Gastroesophageal sphincter (tissue), 4 donors: ENCODE data around the gene EXOC6B. TPM values are rescaled to one million over a fixed set of nuclear protein-coding genes. Genes with fewer than 3 reads are reported as not detected.

ENCODE experiments used
- ATAC-seq: fragments of 150-250 bp; one replicate; pipeline ENCODE4 v1.9.1; 2016; ENCODE audit warnings: mild to moderate bottlenecking, moderate library complexity
- H3K27ac ChIP-seq, 4 donors: fragments of 200-600 bp; sonication (generic) in 3 of 4; 1 replicate in 3 of 4; 2 replicates in 1 of 4; pipeline ENCODE4 v1.5.1; 2016 to 2019
- H3K27me3 ChIP-seq: fragments of 200-600 bp; sonication (generic); one replicate; pipeline ENCODE4 v1.5.1; 2019
- H3K36me3 ChIP-seq, 2 donors: fragments of 200-600 bp; sonication (generic); one replicate each; pipeline ENCODE4 v1.5.1; 2019; ENCODE audit warnings: control low read depth in 1 of 2
- H3K4me1 ChIP-seq, 3 donors: fragments of 200-600 bp; sonication (generic); 1 replicate in 2 of 3; 2 replicates in 1 of 3; pipeline ENCODE4 v1.5.1; 2016 to 2019; ENCODE audit warnings: control low read depth in 2 of 3
- H3K4me3 ChIP-seq, 2 donors: fragments of 200-600 bp; sonication (generic); one replicate each; pipeline ENCODE4 v1.5.1; 2019; ENCODE audit warnings: mild to moderate bottlenecking in 1 of 2, moderate library complexity in 1 of 2
- H3K9me3 ChIP-seq, 3 donors: fragments of 200-600 bp; sonication (generic); one replicate each; pipeline ENCODE4 v1.5.1; 2017 to 2019; ENCODE audit warnings: control low read depth in 2 of 3
- CTCF ChIP-seq, 4 experiments: fragments of 200-600 bp in 2 of 4; fragments of 450-650 bp in 2 of 4; sonication (generic) in 1 of 4; IDR thresholded peaks; one replicate each; pipeline ENCODE4 v1.5.1; 2017 to 2019; ENCODE audit warnings: antibody characterized with exemption in 4 of 4, mild to moderate bottlenecking in 2 of 4, moderate library complexity in 2 of 4
- EP300 ChIP-seq: sonication (generic); formaldehyde crosslinking; IDR thresholded peaks from one replicate; pipeline ENCODE4 v1.6.1; 2017; ENCODE audit warnings: antibody characterized with exemption, mild to moderate bottlenecking
- POLR2A ChIP-seq, 2 donors: fragments of 450-650 bp; IDR thresholded peaks; one replicate each; pipeline ENCODE4 v1.6.1; 2017; ENCODE audit warnings: antibody characterized with exemption in 2 of 2, mild to moderate bottlenecking in 2 of 2, moderate library complexity in 1 of 2
- POLR2AphosphoS5 ChIP-seq: sonication (generic); formaldehyde crosslinking; IDR thresholded peaks from one replicate; pipeline ENCODE4 v1.6.1; 2017; ENCODE audit warnings: antibody characterized with exemption
- WGBS, 2 donors: methylation state at CpG; one replicate each; pipeline ENCODE4 v1.1.5; 2018; ENCODE audit warnings: low coverage in 1 of 2; 5-methylcytosine and 5-hydroxymethylcytosine counted together
- total RNA-seq, 4 donors: library from RNA; depleted of rRNA; stranded (reverse); fragments of >200 nt; gene quantifications; one replicate each; pipeline ENCODE4 v1.1.0, GENCODE V29; 2016

The EXOC6B gene
- total RNA-seq, 4 donors from 2014 or later: 35.3 to 47.2 (median 41.2) TPM

GRCh38 chr2:72708236-72708635, 117.6 kb downstream of the EXOC6B start:
- H3K27ac ChIP-seq: no peak overlapping the region
- H3K27me3 ChIP-seq: no peaks in the 10 kb centered on the region
- no peak overlapping the region for H3K4me3 ChIP-seq
- 79 to 100% methylated on average over 1 of the region's 1 CpG for WGBS, 2 donors
- H3K4me1 ChIP-seq: peaks cover 0 to 7% (median 0%) of the 10 kb centered on the region in 3 donors
- ATAC-seq: no peak
- no peak for TF ChIP-seq POLR2AphosphoS5
- TF ChIP-seq EP300: no peak
- TF ChIP-seq POLR2A (IDR thresholded peaks at IDR 0.05): no peak
- TF ChIP-seq CTCF (IDR thresholded peaks at IDR 0.05): no peak
- H3K9me3 ChIP-seq: no peaks in the 10 kb centered on the region
- H3K36me3 ChIP-seq: peaks cover 0 to 6% of the 10 kb centered on the region in 2 donors

- no peak for ATAC-seq
- no peak for TF ChIP-seq POLR2A (IDR thresholded peaks at IDR 0.05)
- TF ChIP-seq EP300: no peak
- TF ChIP-seq POLR2AphosphoS5: no peak
- no peak for TF ChIP-seq CTCF (IDR thresholded peaks at IDR 0.05)
- Histone ChIP-seq H3K9me3 (no peaks in the 10 kb centered on the region), H3K27ac (no peak overlapping the region), H3K36me3 (no peaks in the 10 kb centered on the region), H3K27me3 (no peaks in the 10 kb centered on the region), H3K4me3 (no peak overlapping the region), H3K4me1 (peaks cover 8 to 22% (median 12%) of the 10 kb centered on the region in 3 donors)
- 92 to 93% methylated on average over 3 of the region's 3 CpGs for WGBS, 2 donors
Observed at GRCh38 chr2:72698300-72698699, 127.5 kb downstream of the EXOC6B start.

- H3K9me3 ChIP-seq: no peaks in the 10 kb centered on the region
- TF ChIP-seq POLR2AphosphoS5 (no peak), EP300 (no peak), POLR2A (IDR thresholded peaks at IDR 0.05) (no peak), CTCF (IDR thresholded peaks at IDR 0.05) (no peak)
- H3K4me3 ChIP-seq: no peak overlapping the region
- H3K36me3 ChIP-seq: no peaks in the 10 kb centered on the region
- no peak for ATAC-seq
- peaks cover 8 to 22% (median 12%) of the 10 kb centered on the region in 3 donors for H3K4me1 ChIP-seq
- H3K27ac ChIP-seq: no peak overlapping the region
- H3K27me3 ChIP-seq: no peaks in the 10 kb centered on the region
- WGBS, 2 donors: 77 to 94% methylated on average over 2 of the region's 2 CpGs
Observed at GRCh38 chr2:72696559-72696958, 129.3 kb downstream of the EXOC6B start.

GRCh38 chr2:72695676-72696075, 130.2 kb downstream of the EXOC6B start:
- Histone ChIP-seq H3K27me3 (no peaks in the 10 kb centered on the region), H3K4me1 (peaks cover 8 to 22% (median 12%) of the 10 kb centered on the region in 3 donors), H3K9me3 (no peaks in the 10 kb centered on the region), H3K27ac (no peak overlapping the region), H3K4me3 (no peak overlapping the region), H3K36me3 (no peaks in the 10 kb centered on the region)
- WGBS, 2 donors: 10 to 38% methylated on average over 1 of the region's 1 CpG
- ATAC-seq: no peak
- no peak for TF ChIP-seq EP300
- no peak for TF ChIP-seq POLR2A (IDR thresholded peaks at IDR 0.05)
- no peak for TF ChIP-seq POLR2AphosphoS5
- TF ChIP-seq CTCF (IDR thresholded peaks at IDR 0.05): no peak

GRCh38 chr2:72694715-72695496, 130.9 kb downstream of the EXOC6B start:
- peak overlapping the region in 2 of 4 donors; percentile 29 to 41 for H3K27ac ChIP-seq
- H3K27me3 ChIP-seq: no peaks in the 10 kb centered on the region
- no peak for TF ChIP-seq EP300
- no peak for TF ChIP-seq POLR2A (IDR thresholded peaks at IDR 0.05)
- no peak for TF ChIP-seq CTCF (IDR thresholded peaks at IDR 0.05)
- TF ChIP-seq POLR2AphosphoS5: no peak
- 18 to 19% methylated on average over 7 to 9 of the region's 9 CpGs for WGBS, 2 donors
- ATAC-seq: peak; percentile 43
- H3K4me1 ChIP-seq: peaks cover 8 to 25% (median 12%) of the 10 kb centered on the region in 3 donors
- H3K4me3 ChIP-seq: no peak overlapping the region
- H3K36me3 ChIP-seq: no peaks in the 10 kb centered on the region
- H3K9me3 ChIP-seq: no peaks in the 10 kb centered on the region
